Mesendoderm (in vitro differentiated cells): ENCODE data around the gene NDUFS1.
"Not testable (repeated sequence)": the region's sequence is repeated elsewhere in the genome, so short reads cannot be mapped to it uniquely, and the experiment has no call there.

Experiments
- DNase-seq: peaks from one replicate; pipeline ENCODE4 v3.0.0; 2013
- H2AK5ac ChIP-seq: 2 replicates; pipeline ENCODE4 v1.6.1; 2013; ENCODE audit warnings: low read length, inconsistent platforms
- H2BK120ac ChIP-seq: 2 replicates; pipeline ENCODE4 v1.6.1; 2013; ENCODE audit warnings: low read depth, mild to moderate bottlenecking, low read length, moderate library complexity, mixed read lengths
- H2BK15ac ChIP-seq: replicated peaks from 2 replicates; pipeline ENCODE4 v1.6.1; 2013; ENCODE audit warnings: low read depth, mild to moderate bottlenecking, moderate library complexity
- H2BK5ac ChIP-seq: 2 replicates; pipeline ENCODE4 v1.6.1; 2013; ENCODE audit warnings: low read length, inconsistent platforms
- H3K18ac ChIP-seq: 2 replicates; pipeline ENCODE4 v1.6.1; 2013; ENCODE audit warnings: mild to moderate bottlenecking, low read length, mixed read lengths
- H3K23ac ChIP-seq: one replicate; pipeline ENCODE4 v1.6.1; 2013; ENCODE audit warnings: low read length
- H3K27ac ChIP-seq: 2 replicates; pipeline ENCODE4 v1.5.1; 2013; ENCODE audit warnings: low read depth, mild to moderate bottlenecking, inconsistent platforms, low read length, moderate library complexity
- H3K27me3 ChIP-seq: 2 replicates; pipeline ENCODE4 v1.6.1; 2013; ENCODE audit warnings: low read length, control low read depth, mild to moderate bottlenecking, inconsistent platforms; ENCODE audit not compliant: insufficient read depth, poor library complexity
- H3K36me3 ChIP-seq: 2 replicates; pipeline ENCODE4 v1.6.1; 2013; ENCODE audit warnings: low read length, inconsistent platforms; ENCODE audit not compliant: control insufficient read depth, insufficient read depth
- H3K4ac ChIP-seq: one replicate; pipeline ENCODE4 v1.6.1; 2013; ENCODE audit warnings: low read depth, mild to moderate bottlenecking, low read length, moderate library complexity
- H3K4me1 ChIP-seq: 2 replicates; pipeline ENCODE4 v1.6.1; 2013; ENCODE audit warnings: low read depth, low read length, inconsistent platforms; ENCODE audit not compliant: control insufficient read depth
- H3K4me2 ChIP-seq: 2 replicates; pipeline ENCODE4 v1.6.1; 2013; ENCODE audit warnings: low read length
- H3K4me3 ChIP-seq: 2 replicates; pipeline ENCODE4 v1.5.1; 2013; ENCODE audit warnings: mild to moderate bottlenecking, low read length
- H3K56ac ChIP-seq: one replicate; pipeline ENCODE4 v1.6.1; 2013; ENCODE audit warnings: low read length
- H3K79me1 ChIP-seq: 2 replicates; pipeline ENCODE4 v1.6.1; 2013; ENCODE audit warnings: low read length, inconsistent platforms
- H3K79me2 ChIP-seq: 2 replicates; pipeline ENCODE4 v1.6.1; 2013; ENCODE audit warnings: mild to moderate bottlenecking, low read length; ENCODE audit not compliant: control insufficient read depth, insufficient read depth
- H3K9ac ChIP-seq: 2 replicates; pipeline ENCODE4 v1.6.1; 2013; ENCODE audit warnings: low read length, inconsistent platforms
- H4K5ac ChIP-seq: one replicate; pipeline ENCODE4 v1.6.1; 2013; ENCODE audit warnings: low read length
- H4K8ac ChIP-seq: one replicate; pipeline ENCODE4 v1.6.1; 2013; ENCODE audit warnings: low read depth, mild to moderate bottlenecking, control low read depth, low read length, moderate library complexity
- WGBS: extraction: QIAGEN DNeasy Blood & Tissue Kit; methylation state at CpG from one replicate; pipeline ENCODE4 v1.1.7; 2013; ENCODE audit warnings: low lambda C conversion rate, missing lambda C conversion rate; ENCODE audit not compliant: insufficient coverage; ENCODE audit errors: extremely low coverage; 5-methylcytosine and 5-hydroxymethylcytosine counted together

Gene NDUFS1

GRCh38 chr2:206173147-206173546 is 13.9 kb upstream of the NDUFS1 start:
- Histone ChIP-seq H3K27ac (no peak overlapping the region), H3K4me3 (no peak overlapping the region), H3K27me3 (no peaks in the 10 kb centered on the region), H2AK5ac (no peak overlapping the region), H3K4me1 (no peaks in the 10 kb centered on the region), H2BK5ac (no peak overlapping the region), H3K56ac (no peak overlapping the region), H3K18ac (no peak overlapping the region), H4K8ac (no peak overlapping the region), H2BK120ac (no peak overlapping the region), H3K36me3 (no peaks in the 10 kb centered on the region), H3K4ac (no peak overlapping the region), H3K23ac (no peak overlapping the region), H3K4me2 (no peak overlapping the region), H3K9ac (no peak overlapping the region), H4K5ac (no peak overlapping the region), H2BK15ac (no peak overlapping the region), H3K79me2 (no peaks in the 10 kb centered on the region), H3K79me1 (no peaks in the 10 kb centered on the region)
- DNase-seq = no peak
- WGBS = no CpG with 5 or more reads among the region's 4 CpGs

- not testable (repeated sequence) for H3K4ac ChIP-seq, H3K9ac ChIP-seq, H3K27me3 ChIP-seq, H2BK5ac ChIP-seq, H3K27ac ChIP-seq, H3K36me3 ChIP-seq, H3K56ac ChIP-seq, H2BK120ac ChIP-seq, H3K18ac ChIP-seq, H2BK15ac ChIP-seq, H3K4me3 ChIP-seq, H4K8ac ChIP-seq, H3K79me2 ChIP-seq, H3K79me1 ChIP-seq, H2AK5ac ChIP-seq, DNase-seq, H4K5ac ChIP-seq, H3K23ac ChIP-seq, H3K4me1 ChIP-seq, H3K4me2 ChIP-seq
- WGBS = no CpG with 5 or more reads among the region's 52 CpGs
These were observed 12.6 kb upstream of the NDUFS1 start for GRCh38 chr2:206171624-206172397.

- not testable (repeated sequence) for H3K9ac ChIP-seq, H3K4me2 ChIP-seq, H3K4ac ChIP-seq, H2BK5ac ChIP-seq, H3K27ac ChIP-seq, H3K36me3 ChIP-seq, H2AK5ac ChIP-seq, H3K79me2 ChIP-seq, H2BK120ac ChIP-seq, H3K4me1 ChIP-seq, H3K27me3 ChIP-seq, H2BK15ac ChIP-seq, H3K18ac ChIP-seq, H3K4me3 ChIP-seq, DNase-seq, H3K56ac ChIP-seq, H3K79me1 ChIP-seq, H3K23ac ChIP-seq, H4K5ac ChIP-seq, H4K8ac ChIP-seq
- WGBS = no CpG with 5 or more reads among the region's 4 CpGs
These were observed 9.0 kb upstream of the NDUFS1 start for GRCh38 chr2:206168230-206168629.

DNA sequence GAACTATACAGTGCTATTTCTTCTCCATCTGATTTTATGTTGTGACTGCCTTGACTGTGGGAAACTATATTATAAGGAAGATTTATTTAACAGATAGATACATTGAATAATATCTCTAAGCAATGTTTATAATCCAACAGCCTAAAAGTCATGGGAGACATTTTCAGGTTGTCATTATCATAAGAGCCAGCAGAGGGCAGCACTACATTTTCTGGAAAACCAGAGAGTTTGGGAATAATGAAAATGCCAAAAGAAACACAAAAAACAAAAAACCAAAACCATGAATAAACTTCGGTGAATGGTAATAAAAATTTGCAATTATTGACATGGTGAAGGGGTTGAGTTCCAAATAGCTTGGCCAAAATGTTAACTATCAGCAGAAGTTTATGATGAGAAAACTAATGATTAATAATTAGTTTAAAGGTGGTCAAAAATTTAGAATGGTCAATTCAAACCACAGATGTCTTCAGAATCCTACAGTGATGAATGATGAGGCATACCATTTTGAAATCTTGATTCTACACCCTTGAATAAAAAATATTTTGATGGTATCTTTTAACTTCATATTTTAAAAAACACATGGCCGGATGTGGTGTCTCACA is 5.1 kb upstream of the NDUFS1 start:
- no peak overlapping the region for H3K4me3 ChIP-seq

DNA sequence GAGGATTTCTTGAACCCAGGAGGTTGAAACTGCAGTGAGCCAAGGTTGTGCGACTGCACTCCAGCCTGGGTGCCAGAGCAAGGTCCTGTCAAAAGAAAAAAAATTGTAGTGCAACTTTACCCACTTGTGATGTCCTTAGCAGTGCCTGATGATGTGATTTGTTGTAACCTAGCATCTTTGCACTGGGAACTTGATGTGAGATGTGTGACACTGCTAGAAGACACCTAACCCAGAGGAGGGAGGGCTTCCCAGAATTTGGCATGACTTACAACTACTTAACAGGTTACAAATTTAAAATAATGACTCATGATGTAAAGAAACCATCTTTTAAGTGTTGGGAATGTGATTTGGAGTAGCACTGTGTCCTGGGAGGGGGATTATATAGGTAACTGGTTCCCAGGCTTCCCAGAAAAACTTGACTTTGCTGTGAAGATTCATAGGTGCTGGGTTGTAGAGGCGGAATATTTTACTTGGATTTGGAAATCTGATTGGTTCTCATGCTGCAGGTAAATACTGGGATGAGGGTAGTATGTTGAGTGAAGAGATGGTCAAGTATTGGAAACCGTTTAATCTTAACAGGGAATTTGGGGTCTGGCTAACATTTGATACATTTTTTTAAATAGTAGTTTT is 4.1 kb upstream of the NDUFS1 start:
- no peak overlapping the region for H3K18ac ChIP-seq
- no peak for DNase-seq
- no peak overlapping the region for H3K56ac ChIP-seq
- H3K9ac ChIP-seq = no peak overlapping the region
- peaks cover 9% of the 10 kb centered on the region for H3K36me3 ChIP-seq
- no peak overlapping the region for H2BK120ac ChIP-seq
- H3K27ac ChIP-seq = no peak overlapping the region
- no peak overlapping the region for H4K8ac ChIP-seq
- WGBS = no CpG with 5 or more reads among the region's 3 CpGs
- H3K23ac ChIP-seq = no peak overlapping the region
- H3K27me3 ChIP-seq = no peaks in the 10 kb centered on the region
- no peak overlapping the region for H3K4me2 ChIP-seq
- no peak overlapping the region for H2BK15ac ChIP-seq
- no peak overlapping the region for H2AK5ac ChIP-seq
- no peak overlapping the region for H2BK5ac ChIP-seq
- peaks cover 3% of the 10 kb centered on the region for H3K4me1 ChIP-seq
- H3K79me2 ChIP-seq = peaks cover 24% of the 10 kb centered on the region
- H3K79me1 ChIP-seq = peaks cover 4% of the 10 kb centered on the region
- no peak overlapping the region for H3K4ac ChIP-seq
- H3K4me3 ChIP-seq = no peak overlapping the region
- no peak overlapping the region for H4K5ac ChIP-seq

More for the DNA sequence above, 5.1 kb upstream of the NDUFS1 start:
- H4K8ac ChIP-seq = no peak overlapping the region
- no peak overlapping the region for H3K18ac ChIP-seq
- H3K79me1 ChIP-seq = peaks cover 2% of the 10 kb centered on the region
- H2BK15ac ChIP-seq = no peak overlapping the region
- no peak overlapping the region for H2BK5ac ChIP-seq
- H2BK120ac ChIP-seq = no peak overlapping the region
- H3K9ac ChIP-seq = no peak overlapping the region
- peaks cover 17% of the 10 kb centered on the region for H3K79me2 ChIP-seq
- no peak overlapping the region for H3K27ac ChIP-seq
- peaks cover 9% of the 10 kb centered on the region for H3K36me3 ChIP-seq
- H3K4me2 ChIP-seq = no peak overlapping the region
- H3K4me1 ChIP-seq = peaks cover 3% of the 10 kb centered on the region
- no CpG with 5 or more reads among the region's 2 CpGs for WGBS
- no peak overlapping the region for H3K56ac ChIP-seq
- no peak overlapping the region for H3K23ac ChIP-seq
- DNase-seq = peak; percentile 51
- H4K5ac ChIP-seq = no peak overlapping the region
- H2AK5ac ChIP-seq = no peak overlapping the region
- H3K4ac ChIP-seq = no peak overlapping the region
- no peaks in the 10 kb centered on the region for H3K27me3 ChIP-seq
